Heart left ventricle (tissue), 16 donors: ENCODE measurements around the gene CNTF. TPM values are rescaled to one million over a fixed set of nuclear protein-coding genes. Genes with fewer than 3 reads are reported as not detected.

Experiments
- ATAC-seq, 4 donors: fragments of 200-7000 bp; cut with Tn5 transposase; one replicate each; pipeline ENCODE4 v1.9.1; 2020 to 2022; ENCODE audit warnings: moderate library complexity in 4 of 4, mild to moderate bottlenecking in 3 of 4, moderate number of reproducible peaks in 1 of 4
- DNase-seq, 5 donors: peaks; one replicate each; pipeline ENCODE4 v3.0.0-alpha.2; 2020
- H3K27ac ChIP-seq, 12 donors: fragments of 200-600 bp; sonication (generic) in 4 of 12; one replicate each; pipeline versions ENCODE4 v1.5.0 to v1.8.0; 2016 to 2022; ENCODE audit warnings: mild to moderate bottlenecking in 2 of 12
- H3K27me3 ChIP-seq, 9 donors: fragments of 200-600 bp; sonication (generic) in 2 of 9; one replicate each; pipeline versions ENCODE4 v1.5.1 to v1.8.0; 2016 to 2022; ENCODE audit warnings: mild to moderate bottlenecking in 3 of 9
- H3K36me3 ChIP-seq, 9 donors: fragments of 200-600 bp; sonication (generic) in 2 of 9; one replicate each; pipeline versions ENCODE4 v1.5.0 to v1.8.0; 2018 to 2022; ENCODE audit warnings: mild to moderate bottlenecking in 2 of 9
- H3K4me1 ChIP-seq, 12 donors: fragments of 200-600 bp; sonication (generic) in 4 of 12; one replicate each; pipeline versions ENCODE4 v1.5.0 to v1.8.0; 2016 to 2022; ENCODE audit warnings: mild to moderate bottlenecking in 3 of 12
- H3K4me3 ChIP-seq, 12 donors: fragments of 200-600 bp; sonication (generic) in 4 of 12; one replicate each; pipeline versions ENCODE4 v1.5.0 to v1.8.0; 2017 to 2022; ENCODE audit warnings: mild to moderate bottlenecking in 9 of 12, moderate library complexity in 4 of 12
- H3K9me3 ChIP-seq, 12 donors: fragments of 200-600 bp; sonication (generic) in 4 of 12; one replicate each; pipeline versions ENCODE4 v1.5.0 to v1.8.0; 2016 to 2022; ENCODE audit warnings: mild to moderate bottlenecking in 1 of 12
- CTCF ChIP-seq, 12 donors: fragments of 200-600 bp; sonication (generic) in 4 of 12; IDR thresholded peaks; one replicate each; pipeline versions ENCODE4 v1.5.0 to v1.8.0; 2018 to 2022; ENCODE audit warnings: antibody characterized with exemption in 12 of 12, mild to moderate bottlenecking in 5 of 12
- POLR2A ChIP-seq, 2 donors: fragments of 450-650 bp; IDR thresholded peaks; one replicate each; pipeline ENCODE4 v1.6.1; 2017; ENCODE audit warnings: antibody characterized with exemption in 2 of 2, mild to moderate bottlenecking in 2 of 2, moderate library complexity in 2 of 2
- WGBS, 4 donors: extraction: QIAGEN DNeasy Blood & Tissue Kit in 2 of 4; methylation state at CpG; one replicate each; pipeline versions ENCODE4 v1.1.5 to v1.1.7; 2013 to 2018; 5-methylcytosine and 5-hydroxymethylcytosine counted together
- intact Hi-C, 10 donors: fragments of 100-400 bp; cut with DNase I; formaldehyde crosslinking; loops; one replicate each; pipeline versions ENCODE4 v1.11.1 to v1.14.2; 2022
- polyA plus RNA-seq, 2 donors: library from polyadenylated mRNA; stranded (reverse); fragments of 200-250 nt; gene quantifications; one replicate each; pipeline ENCODE4 v1.2.3, GENCODE V29; 2013
- total RNA-seq, 9 donors: library from RNA; depleted of rRNA in 2 of 9; stranded (reverse); fragments of >200 nt in 2 of 9; fragmentation: NEBNext Ultra II Directional in 3 of 9; extraction: Animal tissue kit (Norgen Biotek cat#: 25700) in 3 of 9; gene quantifications; one replicate each; pipeline versions ENCODE4 v1.1.0 to v1.2.4, GENCODE V29; 2016 to 2023
- donor health status: ischemic (EF 13 %, LVEDD 7.1; RV severe dilation, severe dysfunction).
- donor health status: healthy with polysubstance abuse.
- donor health status: DM: no; HTN: yes; CAD: no.
- donor health status: DM: no; HTN: no; CAD: no.
- donor health status: ischemic (EF 25% LVEDD 6.9; RV normal size, moderate dysfunction).
- donor health status: ischemic (EF 25% LVEDD 5.7; RV mildly dilated, moderate dysfunction).
- donor health status: healthy.
- donor health status: DM: yes; HTN: yes; CAD: no.
- donor health status: ischemic (EF 35%, LVEDD 5.7; RV mildly dilated, moderate dysfunction).
- donor health status: nonischemic (EF 11% LVEDD 7.7; RV severe dilation, severe dysfunction).
- donor health status: DM: yes; HTN: yes; CAD: no.
- donor health status: PGD.
- donor health status: ischemic (EF 29% LVEDD 5.4; RV normal size, mild dysfunction).
- donor health status: nonischemic (EF 23%, LVEDD 6.1; RV moderate dilation, normal function).

The CNTF gene
- total and polyA plus RNA-seq, 11 donors = 0.19 to 1.5 (median 0.96) TPM

GRCh38 chr11:58636587-58636986 lies 14.1 kb downstream of the CNTF start:
- Histone ChIP-seq H3K4me1 (peaks cover 0 to 23% (median 10%) of the 10 kb centered on the region in 12 donors), H3K4me3 (no peak overlapping the region), H3K36me3 (no peaks in the 10 kb centered on the region), H3K27ac (no peak overlapping the region), H3K27me3 (no peaks in the 10 kb centered on the region), H3K9me3 (no peaks in the 10 kb centered on the region)
- DNase-seq (no peak), ATAC-seq (no peak)
- intact Hi-C loops = no loop called here
- TF ChIP-seq CTCF (IDR thresholded peaks at IDR 0.05) (no peak), POLR2A (IDR thresholded peaks at IDR 0.05) (no peak)
- WGBS, 4 donors = 63 to 83% (median 71%) methylated on average over 3 of the region's 3 CpGs

- intact Hi-C loops = no loop called here
- no peaks in the 10 kb centered on the region for H3K36me3 ChIP-seq
- H3K27me3 ChIP-seq = no peaks in the 10 kb centered on the region
- no peak for DNase-seq
- 71 to 83% (median 73%) methylated on average over 2 of the region's 2 CpGs for WGBS, 4 donors
- TF ChIP-seq POLR2A (IDR thresholded peaks at IDR 0.05) = no peak
- TF ChIP-seq CTCF (IDR thresholded peaks at IDR 0.05) = no peak
- no peak overlapping the region for H3K27ac ChIP-seq
- peaks cover 0 to 25% (median 11%) of the 10 kb centered on the region in 12 donors for H3K4me1 ChIP-seq
- ATAC-seq = no peak
- no peak overlapping the region for H3K4me3 ChIP-seq
- no peaks in the 10 kb centered on the region for H3K9me3 ChIP-seq
Measured at GRCh38 chr11:58637371-58637770, 14.9 kb downstream of the CNTF start.

GRCh38 chr11:58639103-58639502 lies 16.6 kb downstream of the CNTF start:
- intact Hi-C loops = no loop called here
- no peaks in the 10 kb centered on the region for H3K27me3 ChIP-seq
- no peak for TF ChIP-seq CTCF (IDR thresholded peaks at IDR 0.05)
- no peaks in the 10 kb centered on the region for H3K9me3 ChIP-seq
- H3K36me3 ChIP-seq = no peaks in the 10 kb centered on the region
- ATAC-seq (no peak), DNase-seq (no peak)
- no peak overlapping the region for H3K27ac ChIP-seq
- no peak overlapping the region for H3K4me3 ChIP-seq
- 66 to 88% (median 85%) methylated on average over 3 to 6 of the region's 6 CpGs for WGBS, 4 donors
- peaks cover 0 to 25% (median 11%) of the 10 kb centered on the region in 12 donors for H3K4me1 ChIP-seq

- H3K27ac ChIP-seq = peak overlapping the region in 1 of 12 donors; percentile 27
- no peak for ATAC-seq
- TF ChIP-seq CTCF (IDR thresholded peaks at IDR 0.05) (no peak), POLR2A (IDR thresholded peaks at IDR 0.05) (no peak)
- H3K4me3 ChIP-seq = no peak overlapping the region
- peaks cover 0 to 25% (median 11%) of the 10 kb centered on the region in 12 donors for H3K4me1 ChIP-seq
- no peaks in the 10 kb centered on the region for H3K36me3 ChIP-seq
- H3K9me3 ChIP-seq = no peaks in the 10 kb centered on the region
- intact Hi-C loops = no loop called here
- no peak for DNase-seq
- no peaks in the 10 kb centered on the region for H3K27me3 ChIP-seq
- 66 to 74% (median 71%) methylated on average over 2 of the region's 2 CpGs for WGBS, 4 donors
Measured at GRCh38 chr11:58639669-58640068, 17.2 kb downstream of the CNTF start.
